ENCODE results near the gene GTPBP1.
A peak's percentile ranks its signal among the peaks of the same experiment; 100 is the strongest.

GTPBP1 gene

DNA sequence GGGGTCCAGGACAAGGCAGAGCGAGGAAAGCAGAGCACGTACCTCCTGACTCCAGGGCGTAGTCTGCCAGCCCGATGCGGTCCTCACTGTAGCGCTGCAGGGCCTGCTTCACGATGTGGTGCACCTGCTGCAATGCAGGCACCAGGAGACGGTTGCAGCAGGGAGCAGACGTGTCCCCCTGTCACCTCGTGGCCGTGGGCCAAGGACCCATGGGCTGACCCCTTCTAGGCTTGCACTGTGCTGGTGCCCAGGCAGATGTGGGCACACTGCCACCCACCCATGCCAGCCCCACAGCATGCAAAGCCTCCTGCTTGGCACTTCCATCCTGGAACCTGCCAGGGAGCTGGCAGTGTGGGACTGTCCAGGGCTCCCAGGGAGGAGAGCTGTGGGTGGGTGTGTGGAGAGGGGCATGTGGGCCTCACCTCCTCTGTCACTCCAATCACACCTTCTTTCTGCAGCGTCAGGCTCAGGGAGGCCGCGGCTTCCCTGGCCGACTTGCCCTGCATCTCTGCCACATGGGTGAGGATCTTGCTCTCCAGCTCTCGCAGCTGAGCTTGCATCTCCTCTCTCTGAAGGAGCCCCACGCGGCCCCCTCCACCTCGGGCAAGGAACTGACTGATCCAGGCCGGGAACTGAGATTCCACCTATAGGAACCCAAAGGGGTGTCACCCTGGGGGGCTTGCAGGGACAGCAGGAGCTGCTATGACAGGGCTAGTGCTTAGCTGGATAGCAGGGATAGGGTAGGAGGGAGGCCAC, 33.7 kb downstream of the GTPBP1 start:
- no peak for DNase-seq (ENCODE audit: low read depth in 2 of 2)

GRCh38 chr22:38740116-38740723, 34.5 kb downstream of the GTPBP1 start:
- no peak for DNase-seq (ENCODE audit: low read depth in 2 of 2)

DNA sequence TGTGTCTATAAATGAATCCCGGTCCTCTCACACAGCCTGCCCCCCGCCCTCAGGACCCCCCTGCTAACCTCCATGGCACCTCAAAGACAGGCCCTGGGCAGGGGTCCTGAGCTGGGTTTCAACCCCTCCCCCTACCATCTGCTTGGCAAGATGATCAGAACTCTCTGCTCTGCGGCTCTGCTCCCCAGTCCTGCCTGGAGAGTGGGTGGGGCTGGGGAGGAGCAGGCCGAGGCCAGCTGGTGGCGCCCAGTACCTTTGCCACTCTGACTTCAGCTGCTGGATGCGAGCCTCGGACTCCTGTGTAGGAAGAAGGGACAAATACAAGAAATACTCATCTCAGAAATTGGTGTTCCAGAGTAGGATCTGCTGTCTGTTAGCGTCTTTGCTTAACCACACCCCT, 35.0 kb downstream of the GTPBP1 start:
- no peak for DNase-seq (ENCODE audit: low read depth in 2 of 2)

DNA sequence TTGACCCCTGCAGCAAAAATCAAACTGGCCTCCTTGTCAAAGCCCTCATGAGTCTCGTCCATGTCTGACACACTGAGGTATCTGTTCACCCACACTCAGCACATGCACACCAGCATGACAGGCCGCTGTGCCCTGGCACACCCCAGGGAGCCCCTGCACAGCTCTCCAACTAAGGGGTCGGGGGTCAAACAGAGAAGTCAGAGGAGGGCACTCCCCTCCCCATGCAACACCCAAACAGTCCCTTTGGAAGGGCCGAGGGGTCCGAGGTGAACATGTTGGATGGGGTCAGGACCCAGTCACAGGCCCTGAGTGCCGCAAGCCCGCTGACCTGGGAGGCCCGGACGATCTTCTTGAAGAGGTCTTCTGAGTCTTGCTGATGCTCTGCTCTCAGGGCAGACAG, 35.4 kb downstream of the GTPBP1 start:
- DNase-seq (ENCODE audit: low read depth in 2 of 2) = no peak

DNA sequence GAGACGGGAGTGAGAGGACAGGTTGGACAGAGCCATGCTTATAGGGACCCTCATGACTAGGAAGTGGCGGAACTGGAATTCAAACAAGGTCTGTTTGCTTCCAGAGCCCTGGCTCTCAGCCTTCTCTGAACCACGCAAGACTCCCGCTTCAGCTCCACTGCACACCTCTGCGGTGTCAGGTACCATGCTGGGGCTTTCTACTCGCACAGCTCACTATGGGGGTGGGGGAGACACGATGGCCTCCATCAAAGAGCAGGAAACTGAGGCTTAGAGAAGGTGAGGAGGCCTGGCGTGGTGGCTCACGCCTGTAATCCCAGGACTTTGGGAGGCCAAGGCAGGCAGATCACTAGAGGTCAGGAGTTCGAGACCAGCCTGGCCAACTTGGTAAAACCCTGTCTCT, 35.8 kb downstream of the GTPBP1 start:
- DNase-seq (ENCODE audit: low read depth in 2 of 2) = no peak

GRCh38 chr22:38742176-38742942, 36.6 kb downstream of the GTPBP1 start:
- DNase-seq (ENCODE audit: low read depth in 2 of 2) = no peak

DNA sequence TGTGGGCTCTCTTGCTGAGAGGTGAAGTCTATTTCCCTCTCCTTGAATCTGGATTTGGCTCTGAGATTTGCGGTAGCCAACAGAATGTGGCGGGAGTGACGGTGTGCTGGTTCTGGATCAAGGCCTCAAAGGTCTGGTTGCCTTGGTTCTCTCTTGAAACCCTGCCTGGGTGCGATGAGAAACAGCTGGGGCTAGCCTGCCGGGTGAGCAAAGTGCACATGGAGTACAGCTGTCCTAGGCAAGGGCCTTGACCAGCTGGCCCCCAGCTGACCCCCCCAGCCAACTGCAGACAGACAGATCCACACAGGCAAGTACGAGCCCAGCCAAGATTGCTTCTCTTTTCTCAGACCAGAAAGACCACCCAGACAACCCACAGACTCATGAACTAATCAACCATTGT, 39.2 kb downstream of the GTPBP1 start:
- DNase-seq (ENCODE audit: low read depth in 2 of 2) = no peak

- DNase-seq (ENCODE audit: low read depth in 2 of 2) = no peak
These were observed 40.1 kb downstream of the GTPBP1 start for GRCh38 chr22:38745676-38746460.

DNA sequence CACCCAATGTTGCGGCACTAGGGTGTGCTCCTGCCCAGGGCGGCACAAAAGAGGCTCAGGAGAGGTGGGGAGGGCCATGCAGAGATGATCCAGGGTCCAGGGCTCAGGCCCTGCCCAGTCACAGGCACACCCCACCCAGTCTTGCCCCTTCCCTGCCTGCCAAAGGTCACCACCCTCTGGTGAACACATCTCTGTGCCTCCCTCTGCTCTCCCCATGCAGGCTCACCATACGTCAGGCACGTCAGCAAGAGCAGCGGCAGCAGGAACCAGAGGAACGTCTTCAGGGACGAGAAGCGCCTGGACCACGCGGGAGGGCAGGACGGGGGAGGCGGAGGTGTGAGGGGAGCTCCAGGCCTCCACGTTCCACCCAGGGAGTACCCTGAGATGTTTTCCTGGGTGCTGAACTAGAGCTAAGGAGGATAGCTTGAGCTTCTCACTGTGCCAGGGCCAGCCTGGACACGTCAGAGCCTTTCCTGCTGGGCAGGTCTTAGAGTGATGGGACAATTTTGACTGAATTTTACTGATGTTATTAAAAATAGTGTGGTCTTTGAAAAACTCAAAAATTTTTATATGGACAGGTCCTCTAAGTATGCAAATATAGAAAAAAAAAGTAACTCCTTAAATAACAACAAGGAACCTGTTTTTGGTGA, 42.9 kb downstream of the GTPBP1 start:
- no peak for DNase-seq (ENCODE audit: low read depth in 2 of 2)

GRCh38 chr22:38750104-38750503, 44.4 kb downstream of the GTPBP1 start:
- DNase-seq (ENCODE audit: low read depth in 2 of 2) = no peak

- no peak for DNase-seq (ENCODE audit: low read depth in 2 of 2)
These were observed 44.9 kb downstream of the GTPBP1 start for GRCh38 chr22:38750638-38751037.

DNA sequence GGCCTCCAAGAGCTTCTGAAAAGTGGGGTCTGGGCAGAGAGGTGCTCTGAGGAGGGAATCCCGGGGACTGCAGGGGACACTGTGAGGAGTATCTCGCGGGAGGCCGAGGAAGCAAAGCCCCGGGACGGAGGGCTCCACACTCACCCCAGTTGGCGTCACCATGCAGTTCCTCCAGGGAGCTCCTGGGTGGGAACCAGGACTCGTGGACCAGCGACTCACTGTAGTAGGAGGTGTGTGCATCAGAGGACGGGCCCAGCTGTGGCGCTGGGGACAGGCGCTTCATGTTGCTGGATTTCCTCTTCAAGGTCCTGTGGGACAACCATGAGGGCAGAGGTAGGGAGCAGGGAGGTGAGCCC, 45.3 kb downstream of the GTPBP1 start:
- no peak for DNase-seq (ENCODE audit: low read depth in 2 of 2)

DNA sequence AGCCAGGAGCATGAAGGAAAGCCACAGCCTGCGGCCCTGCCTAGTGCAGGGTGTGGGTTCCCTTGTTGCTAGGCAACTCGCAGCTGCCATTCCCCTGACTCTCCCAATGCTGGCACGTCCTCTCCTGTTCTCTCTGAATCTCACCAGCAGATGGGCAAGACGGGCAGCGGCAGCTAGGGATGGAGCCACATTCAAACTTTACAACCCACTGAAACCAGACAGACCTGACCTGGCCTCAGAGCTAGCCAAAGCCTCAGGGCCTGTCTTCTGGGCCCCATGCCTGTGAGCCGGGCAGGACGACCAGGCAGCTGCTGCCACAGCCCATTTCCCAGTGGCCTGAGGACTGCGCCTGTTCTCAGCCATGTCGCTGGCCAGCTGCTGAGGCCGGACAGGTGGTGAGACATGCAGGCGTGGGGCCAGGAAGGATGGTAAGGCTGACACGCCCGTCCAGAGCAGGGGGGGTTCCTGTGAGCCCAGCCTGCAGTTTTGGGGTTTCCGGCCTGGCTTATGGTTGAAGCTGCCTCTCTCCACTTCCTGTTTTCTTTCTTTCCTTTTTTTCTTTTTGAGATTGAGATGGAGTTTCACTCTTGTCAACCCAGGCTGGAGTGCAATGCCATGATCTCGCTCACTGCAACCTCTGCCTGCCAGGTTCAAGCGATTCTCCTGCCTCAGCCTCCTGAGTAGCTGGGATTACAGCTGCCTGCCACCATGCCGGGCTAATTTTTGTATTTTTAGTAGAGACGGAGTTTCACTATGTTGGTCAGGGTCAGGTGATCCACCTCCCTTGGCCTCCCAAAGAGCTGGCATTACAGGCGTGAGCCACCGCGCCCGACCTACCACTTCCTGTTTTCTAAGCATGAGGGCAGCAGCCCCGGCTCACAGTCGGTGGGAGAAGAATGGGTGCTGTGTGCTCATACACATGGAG, 45.9 kb downstream of the GTPBP1 start:
- DNase-seq (ENCODE audit: low read depth in 2 of 2) = peak; percentile 63 to 67

DNA sequence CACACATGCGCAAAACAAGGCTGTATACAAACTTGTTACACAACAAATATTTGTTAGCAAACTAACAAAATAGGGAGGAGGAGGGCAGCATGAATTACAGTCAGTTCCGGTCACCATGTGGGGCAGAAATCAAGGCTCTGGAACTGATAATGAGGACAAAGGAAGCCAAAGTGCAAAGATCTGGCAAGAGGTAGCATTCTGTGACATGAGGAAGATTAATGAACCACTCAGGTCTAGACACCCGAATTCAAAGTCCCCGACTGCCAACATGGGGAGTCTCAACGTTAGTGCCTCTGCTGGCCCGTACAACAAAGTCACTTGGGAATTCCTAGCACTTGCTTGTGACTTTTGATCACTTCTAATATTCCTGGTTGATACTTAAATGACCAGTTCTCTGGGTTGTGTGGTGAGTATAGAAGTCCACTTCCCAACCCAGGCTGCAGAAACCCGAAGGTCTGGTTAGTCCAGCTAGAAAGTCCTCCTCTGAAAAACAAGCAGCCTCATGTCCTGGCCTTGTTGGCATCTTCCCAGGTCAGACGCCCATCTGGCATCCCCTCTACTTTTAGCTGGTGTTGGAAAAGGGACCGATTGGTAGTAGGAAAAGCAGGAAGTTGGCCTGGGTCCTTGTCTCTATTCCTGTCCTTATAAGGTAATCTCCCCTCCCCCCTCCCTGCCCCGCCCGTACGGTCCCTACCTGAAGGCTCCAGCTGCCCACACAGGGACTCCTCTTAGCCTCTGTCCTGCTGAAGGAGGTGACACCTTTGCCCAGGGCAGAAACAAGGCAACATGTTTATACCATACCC, 48.4 kb downstream of the GTPBP1 start:
- no peak for DNase-seq (ENCODE audit: low read depth in 2 of 2)

- no peak for DNase-seq (ENCODE audit: low read depth in 2 of 2)
These were observed 49.0 kb downstream of the GTPBP1 start for GRCh38 chr22:38754751-38755154.

DNA sequence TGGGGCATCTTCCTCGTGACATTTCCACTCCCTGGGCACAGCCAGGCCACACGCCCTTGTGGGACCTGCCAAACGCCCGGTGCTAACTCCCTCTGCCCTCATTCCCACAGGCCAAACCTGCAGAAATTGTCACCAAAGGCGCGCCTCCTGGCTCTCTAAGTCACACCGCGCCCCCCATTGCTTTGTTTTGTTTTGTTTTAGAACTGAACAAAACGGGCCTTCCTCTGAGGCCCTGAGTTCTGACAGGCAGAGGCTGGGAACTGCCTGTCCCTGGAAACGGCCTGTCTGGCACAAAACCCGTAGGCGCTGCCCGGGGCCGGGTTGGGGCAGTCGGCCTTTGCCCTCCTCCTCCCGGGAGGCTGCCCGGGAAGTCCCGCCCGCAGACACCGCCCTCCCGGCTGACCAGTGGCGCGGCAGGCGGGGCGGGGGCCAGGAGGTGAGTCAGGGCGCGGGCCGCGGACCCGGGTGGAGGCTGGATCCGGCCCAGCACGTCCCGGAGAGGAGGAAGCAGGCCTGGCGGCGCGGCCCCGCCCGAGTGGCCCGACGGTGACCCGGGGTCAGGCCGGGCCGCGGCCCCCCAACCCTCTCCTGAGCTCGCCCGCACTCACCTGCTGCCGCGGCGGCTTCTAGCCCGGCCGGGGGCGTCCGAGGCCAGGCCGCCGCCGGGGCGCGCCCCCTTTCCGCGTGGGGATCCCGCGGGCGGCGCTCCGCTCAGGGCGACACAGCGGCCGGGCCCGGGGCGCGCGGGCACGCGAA, 49.6 kb downstream of the GTPBP1 start:
- peak; percentile 40 to 60 for DNase-seq (ENCODE audit: low read depth in 2 of 2)

DNA sequence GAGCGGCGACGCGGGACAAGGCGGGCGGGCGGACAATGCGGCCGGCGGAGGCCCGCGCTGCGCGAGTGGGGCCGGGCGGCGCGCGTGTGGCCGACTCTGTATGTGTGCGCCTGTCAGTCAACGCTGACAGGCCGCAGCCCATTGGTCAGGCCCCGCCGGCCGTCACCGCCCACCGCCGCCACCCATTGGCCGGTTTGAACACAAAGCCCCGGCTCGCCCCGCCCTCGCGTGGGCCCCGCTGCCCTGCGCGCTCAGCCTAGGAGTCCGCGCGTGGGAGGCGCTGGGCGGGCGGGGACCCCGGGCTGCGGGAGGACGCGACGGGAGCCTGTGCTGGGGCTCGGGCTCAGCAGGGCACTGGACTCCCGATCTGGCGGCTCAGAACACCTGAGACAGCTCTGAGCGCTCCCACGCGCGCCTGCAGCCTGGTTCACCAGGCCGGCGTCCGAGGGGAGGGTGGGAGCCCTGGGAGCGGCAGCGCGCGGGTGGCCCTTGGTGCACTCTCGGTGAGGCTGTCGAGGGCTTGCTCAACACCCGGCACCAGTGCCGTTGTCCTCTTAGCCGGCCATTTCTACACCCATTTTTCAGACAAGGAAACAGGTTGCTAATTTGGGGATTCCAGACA, 50.3 kb downstream of the GTPBP1 start, which contains the start of gene SUN2:
Gene SUN2, minus strand, starts transcription at position 88 of the 622 bp plus-strand sequence. CDS start 3,370 bp downstream, outside the sequence.
- DNase-seq (ENCODE audit: low read depth in 2 of 2) = peak; percentile 88 to 91

- no peak for DNase-seq (ENCODE audit: low read depth in 2 of 2)
These were observed 51.1 kb downstream of the GTPBP1 start for GRCh38 chr22:38756711-38757463.
